Tibial nerve (tissue), 4 donors: ENCODE measurements around the gene CISTR. TPM values are rescaled to one million over a fixed set of nuclear protein-coding genes. Genes with fewer than 3 reads are reported as not detected.
"Not testable (repeated sequence)": the region's sequence is repeated elsewhere in the genome, so short reads cannot be mapped to it uniquely, and the experiment has no call there.

Experiments
- DNase-seq, 2 donors: peaks; one replicate each; pipeline ENCODE4 v3.0.0-alpha.2; 2019; ENCODE audit warnings: low spot score in 2 of 2
- H3K27ac ChIP-seq, 4 donors: fragments of 200-600 bp; sonication (generic) in 3 of 4; one replicate each; pipeline ENCODE4 v1.5.1; 2017 to 2019; ENCODE audit warnings: mild to moderate bottlenecking in 1 of 4
- H3K27me3 ChIP-seq, 2 donors: fragments of 200-600 bp; sonication (generic) in 1 of 2; one replicate each; pipeline versions ENCODE4 v1.5.1 to v1.6.0; 2017 to 2019
- H3K36me3 ChIP-seq, 3 donors: fragments of 200-600 bp; sonication (generic); one replicate each; pipeline ENCODE4 v1.5.1; 2018 to 2019
- H3K4me1 ChIP-seq, 4 donors: fragments of 200-600 bp; sonication (generic) in 3 of 4; one replicate each; pipeline ENCODE4 v1.5.1; 2017 to 2019
- H3K4me3 ChIP-seq, 4 donors: fragments of 200-600 bp; sonication (generic) in 3 of 4; one replicate each; pipeline ENCODE4 v1.5.1; 2017 to 2019; ENCODE audit warnings: mild to moderate bottlenecking in 1 of 4, moderate library complexity in 1 of 4
- H3K9me3 ChIP-seq, 4 donors: fragments of 200-600 bp; sonication (generic) in 3 of 4; one replicate each; pipeline ENCODE4 v1.5.1; 2017 to 2019
- EP300 ChIP-seq, 2 donors: sonication (generic); formaldehyde crosslinking; IDR thresholded peaks; one replicate each; pipeline ENCODE4 v1.6.1; 2017; ENCODE audit warnings: antibody characterized with exemption in 2 of 2, mild to moderate bottlenecking in 1 of 2
- POLR2A ChIP-seq, 2 donors: fragments of 450-650 bp; IDR thresholded peaks; one replicate each; pipeline ENCODE4 v1.6.1; 2017; ENCODE audit warnings: antibody characterized with exemption in 2 of 2, mild to moderate bottlenecking in 2 of 2, moderate library complexity in 2 of 2
- WGBS, 2 donors: methylation state at CpG; one replicate each; pipeline ENCODE4 v1.1.5; 2018; 5-methylcytosine and 5-hydroxymethylcytosine counted together
- total RNA-seq, 4 donors: library from RNA; depleted of rRNA; stranded (reverse); fragments of >200 nt; gene quantifications; one replicate each; pipeline ENCODE4 v1.1.0, GENCODE V29; 2016
- TF ChIP-seq, protein P1 (sequence below), 5 experiments: fragments of 200-600 bp in 3 of 5; fragments of 450-650 bp in 2 of 5; sonication (generic) in 3 of 5; IDR thresholded peaks; one replicate each; pipeline ENCODE4 v1.5.1; 2016 to 2019; ENCODE audit warnings: antibody characterized with exemption in 5 of 5, mild to moderate bottlenecking in 3 of 5, moderate library complexity in 2 of 5

The CISTR gene
- total RNA-seq, 4 donors from 2014 or later = not detected

DNA sequence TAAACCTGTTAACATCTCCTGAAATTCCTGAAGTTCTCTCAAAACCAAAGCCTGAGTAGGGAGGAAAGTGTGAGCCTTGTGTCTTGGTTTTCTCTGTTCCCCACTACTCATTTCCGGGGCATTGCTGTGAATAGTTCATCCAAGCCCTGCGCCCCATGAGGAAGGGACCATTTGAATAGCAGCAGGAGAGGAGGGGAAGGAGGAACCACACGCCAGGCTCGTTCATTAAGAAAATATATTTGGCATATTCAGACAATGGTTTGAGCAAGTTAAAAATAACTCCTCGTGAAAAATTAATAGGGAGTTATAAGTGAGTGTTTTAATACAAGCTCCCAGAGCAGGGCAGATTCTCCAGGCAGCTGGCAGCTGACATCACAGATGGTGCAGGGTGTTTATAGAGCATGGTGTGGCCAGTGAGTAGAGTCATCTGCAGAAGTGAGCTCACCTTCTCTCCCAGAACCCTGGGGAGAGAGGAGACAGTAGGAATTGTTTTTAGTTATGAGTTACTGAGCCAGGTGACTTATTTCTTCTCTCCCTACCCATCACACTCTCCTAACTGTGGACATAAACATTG lies 29.5 kb upstream of the CISTR start:
- no peak for DNase-seq
- TF ChIP-seq, protein P1, sequence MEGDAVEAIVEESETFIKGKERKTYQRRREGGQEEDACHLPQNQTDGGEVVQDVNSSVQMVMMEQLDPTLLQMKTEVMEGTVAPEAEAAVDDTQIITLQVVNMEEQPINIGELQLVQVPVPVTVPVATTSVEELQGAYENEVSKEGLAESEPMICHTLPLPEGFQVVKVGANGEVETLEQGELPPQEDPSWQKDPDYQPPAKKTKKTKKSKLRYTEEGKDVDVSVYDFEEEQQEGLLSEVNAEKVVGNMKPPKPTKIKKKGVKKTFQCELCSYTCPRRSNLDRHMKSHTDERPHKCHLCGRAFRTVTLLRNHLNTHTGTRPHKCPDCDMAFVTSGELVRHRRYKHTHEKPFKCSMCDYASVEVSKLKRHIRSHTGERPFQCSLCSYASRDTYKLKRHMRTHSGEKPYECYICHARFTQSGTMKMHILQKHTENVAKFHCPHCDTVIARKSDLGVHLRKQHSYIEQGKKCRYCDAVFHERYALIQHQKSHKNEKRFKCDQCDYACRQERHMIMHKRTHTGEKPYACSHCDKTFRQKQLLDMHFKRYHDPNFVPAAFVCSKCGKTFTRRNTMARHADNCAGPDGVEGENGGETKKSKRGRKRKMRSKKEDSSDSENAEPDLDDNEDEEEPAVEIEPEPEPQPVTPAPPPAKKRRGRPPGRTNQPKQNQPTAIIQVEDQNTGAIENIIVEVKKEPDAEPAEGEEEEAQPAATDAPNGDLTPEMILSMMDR (IDR thresholded peaks at IDR 0.05) = no peak
- TF ChIP-seq EP300 (IDR thresholded peaks at IDR 0.05) = no peak
- no peak for TF ChIP-seq POLR2A (IDR thresholded peaks at IDR 0.05)
- no peak overlapping the region for H3K4me3 ChIP-seq
- 26 to 35% methylated on average over 5 of the region's 5 CpGs for WGBS, 2 donors
- no peak overlapping the region for H3K27ac ChIP-seq
- no peaks in the 10 kb centered on the region for H3K9me3 ChIP-seq
- H3K36me3 ChIP-seq = no peaks in the 10 kb centered on the region
- H3K27me3 ChIP-seq = peaks cover 0 to 18% of the 10 kb centered on the region in 2 donors
- peaks cover 0 to 9% (median 2%) of the 10 kb centered on the region in 4 donors for H3K4me1 ChIP-seq

DNA sequence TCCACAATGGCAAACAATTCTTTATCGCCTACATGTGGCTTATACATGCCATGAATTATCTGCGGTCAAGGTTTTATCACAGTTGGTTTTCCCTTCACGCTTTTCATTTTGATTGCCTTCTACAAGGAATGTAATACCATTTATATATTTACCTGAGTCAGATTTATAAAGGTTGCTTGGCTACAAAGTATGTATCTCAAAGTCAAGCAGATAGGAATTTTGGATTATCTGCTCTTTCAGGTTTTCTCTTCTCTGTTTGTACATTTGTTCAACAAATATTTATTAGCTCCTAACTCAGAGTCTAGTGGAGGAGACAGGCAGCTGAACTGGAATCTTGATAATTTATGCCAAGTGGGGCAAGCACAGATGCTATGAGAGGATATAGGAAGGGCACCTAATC lies 28.5 kb upstream of the CISTR start:
- H3K27me3 ChIP-seq = peaks cover 0 to 16% of the 10 kb centered on the region in 2 donors
- 93 to 98% methylated on average over 3 of the region's 3 CpGs for WGBS, 2 donors
- H3K27ac ChIP-seq = no peak overlapping the region
- peaks cover 0 to 19% (median 6%) of the 10 kb centered on the region in 4 donors for H3K4me1 ChIP-seq
- no peak overlapping the region for H3K4me3 ChIP-seq
- TF ChIP-seq POLR2A (IDR thresholded peaks at IDR 0.05) (no peak), EP300 (IDR thresholded peaks at IDR 0.05) (no peak)
- TF ChIP-seq, protein P1 (IDR thresholded peaks at IDR 0.05) = no peak
- DNase-seq = no peak
- H3K36me3 ChIP-seq = no peaks in the 10 kb centered on the region
- no peaks in the 10 kb centered on the region for H3K9me3 ChIP-seq

DNA sequence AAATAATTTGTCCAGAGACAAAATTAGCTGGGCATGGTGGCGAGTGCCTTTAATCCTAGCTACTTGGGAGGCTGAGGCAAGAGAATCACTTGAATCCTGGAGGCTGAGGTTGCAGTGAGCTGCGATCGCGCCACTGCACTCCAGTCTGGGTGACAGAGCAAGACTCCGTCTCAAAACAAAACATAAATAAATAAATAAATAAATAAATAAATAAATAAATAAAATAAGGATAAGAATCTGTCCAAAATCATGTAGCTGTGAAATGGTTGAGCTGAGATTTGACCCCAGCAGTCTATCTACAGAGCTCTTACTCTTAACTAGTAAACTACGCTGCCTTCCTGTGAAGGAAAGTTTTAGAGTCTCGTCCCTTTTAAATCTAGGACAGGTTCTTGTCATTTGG lies 27.9 kb upstream of the CISTR start:
- not testable (repeated sequence) for DNase-seq, H3K27ac ChIP-seq, H3K36me3 ChIP-seq, H3K4me3 ChIP-seq, H3K9me3 ChIP-seq
- Histone ChIP-seq H3K4me1 (peaks cover 0 to 21% (median 6%) of the 10 kb centered on the region in 4 donors), H3K27me3 (peaks cover 0 to 15% of the 10 kb centered on the region in 2 donors)
- WGBS, 2 donors = 95% methylated on average over 7 of the region's 7 CpGs

DNA sequence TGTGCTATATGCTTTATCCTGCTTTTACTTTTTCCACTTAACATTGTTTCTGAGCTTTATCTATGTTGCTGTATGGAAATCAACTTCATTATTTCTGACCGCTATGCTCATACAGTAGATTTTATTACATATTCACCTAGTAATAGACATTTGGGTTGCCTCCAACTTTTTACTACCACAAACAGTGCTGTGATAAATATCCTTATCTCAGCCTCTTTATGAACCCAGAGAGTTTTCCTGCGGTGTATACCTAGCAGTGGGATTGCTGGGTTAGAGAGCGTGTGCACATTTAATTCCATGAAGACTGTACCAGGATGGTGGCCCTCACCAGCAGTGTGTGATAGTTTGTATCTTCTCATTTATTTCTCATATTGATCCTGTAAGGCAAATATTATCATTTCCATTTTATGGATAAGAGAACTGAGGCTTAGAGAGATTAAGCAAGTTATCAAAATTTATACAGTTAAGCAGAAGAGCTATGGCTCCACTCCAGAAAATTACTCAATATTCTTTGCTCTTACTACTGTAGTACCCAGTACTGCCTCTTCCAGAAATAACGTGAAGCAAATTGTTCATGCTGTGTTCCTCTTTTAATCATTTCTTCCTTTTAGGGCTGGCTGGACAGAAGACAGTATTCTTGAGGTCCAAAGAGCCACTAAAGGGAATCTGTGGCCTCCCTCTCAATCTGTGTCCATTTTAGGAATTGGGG lies 26.3 kb upstream of the CISTR start:
- 79% methylated on average over 4 of the region's 4 CpGs for WGBS, 2 donors
- peaks cover 0 to 21% (median 6%) of the 10 kb centered on the region in 4 donors for H3K4me1 ChIP-seq
- H3K4me3 ChIP-seq = no peak overlapping the region
- no peaks in the 10 kb centered on the region for H3K9me3 ChIP-seq
- no peaks in the 10 kb centered on the region for H3K36me3 ChIP-seq
- TF ChIP-seq, protein P1 (IDR thresholded peaks at IDR 0.05) = no peak
- TF ChIP-seq EP300 (IDR thresholded peaks at IDR 0.05) = no peak
- no peak for TF ChIP-seq POLR2A (IDR thresholded peaks at IDR 0.05)
- H3K27ac ChIP-seq = no peak overlapping the region
- peaks cover 0 to under 1% of the 10 kb centered on the region in 2 donors for H3K27me3 ChIP-seq
- no peak for DNase-seq

DNA sequence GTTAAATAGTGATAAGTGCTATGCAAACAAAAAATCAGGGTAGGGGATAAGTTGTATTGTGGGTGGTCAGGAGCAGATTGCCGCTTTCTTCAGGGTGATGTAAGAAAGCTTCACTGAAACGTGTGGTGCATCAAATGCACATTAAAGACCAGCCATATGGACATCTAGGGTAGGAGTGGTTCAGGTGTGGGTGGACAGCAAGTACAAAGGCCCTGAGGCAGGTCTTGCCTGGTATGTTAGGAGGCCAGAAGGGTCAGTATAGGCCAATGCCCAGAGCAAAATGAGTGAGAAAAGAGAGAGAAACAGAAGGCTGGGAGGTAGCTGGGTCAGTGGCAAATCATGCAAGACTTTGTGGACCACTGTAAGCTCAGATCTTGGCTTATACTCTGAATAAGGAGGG lies 25.6 kb upstream of the CISTR start:
- TF ChIP-seq, protein P1 (IDR thresholded peaks at IDR 0.05) = no peak
- TF ChIP-seq POLR2A (IDR thresholded peaks at IDR 0.05) = no peak
- no peak for TF ChIP-seq EP300 (IDR thresholded peaks at IDR 0.05)
- Histone ChIP-seq H3K27ac (no peak overlapping the region), H3K9me3 (no peaks in the 10 kb centered on the region), H3K4me3 (no peak overlapping the region), H3K36me3 (no peaks in the 10 kb centered on the region), H3K4me1 (peaks cover 0 to 21% (median 6%) of the 10 kb centered on the region in 4 donors), H3K27me3 (no peaks in the 10 kb centered on the region)
- DNase-seq = no peak
- 77 to 81% methylated on average over 2 of the region's 2 CpGs for WGBS, 2 donors
